GM23338 (cell line): ENCODE results near the gene ZNF222. TPM values are rescaled to one million over a fixed set of nuclear protein-coding genes. Genes with fewer than 3 reads are reported as not detected.

ENCODE experiments used
- ATAC-seq: fragments of 200-7000 bp; cut with Tn5 transposase; 3 replicates; pipeline ENCODE4 v1.9.1; 2020
- DNase-seq: peaks from one replicate; pipeline ENCODE4 v3.0.0-alpha.2; 2015; ENCODE audit warnings: low spot score
- H2AFZ ChIP-seq: fragments of 200-600 bp; sonication (generic); 2 replicates; pipeline ENCODE4 v1.8.0; 2016; ENCODE audit warnings: antibody characterized with exemption, mild to moderate bottlenecking, moderate library complexity
- H3F3A ChIP-seq: fragments of 200-600 bp; sonication (generic); replicated peaks from 2 replicates; pipeline ENCODE4 v1.8.0; 2017; ENCODE audit warnings: antibody characterized with exemption, mixed run types, low read depth
- H3K27ac ChIP-seq: fragments of 200-600 bp; sonication (generic); 2 replicates; pipeline ENCODE4 v1.6.1; 2016; ENCODE audit warnings: low read depth
- H3K27me3 ChIP-seq: fragments of 200-600 bp; sonication (generic); 2 replicates; pipeline ENCODE4 v1.8.0; 2016; ENCODE audit warnings: mild to moderate bottlenecking, mixed run types, moderate library complexity; ENCODE audit not compliant: insufficient read depth
- H3K36me3 ChIP-seq: fragments of 200-600 bp; sonication (generic); 2 replicates; pipeline ENCODE4 v1.8.0; 2016; ENCODE audit warnings: mild to moderate bottlenecking; ENCODE audit not compliant: insufficient read depth
- H3K4me1 ChIP-seq: fragments of 200-600 bp; sonication (generic); 2 replicates; pipeline ENCODE4 v1.8.0; 2016; ENCODE audit warnings: mild to moderate bottlenecking, moderate library complexity; ENCODE audit not compliant: insufficient read depth
- H3K4me2 ChIP-seq: fragments of 200-600 bp; sonication (generic); 2 replicates; pipeline ENCODE4 v1.7.1; 2017; ENCODE audit warnings: mixed run types
- H3K4me3 ChIP-seq: fragments of 200-600 bp; sonication (generic); 2 replicates; pipeline ENCODE4 v1.6.1; 2016; ENCODE audit warnings: mixed run types
- H3K79me2 ChIP-seq: fragments of 200-600 bp; sonication (generic); replicated peaks from 2 replicates; pipeline ENCODE4 v1.8.0; 2017; ENCODE audit warnings: mild to moderate bottlenecking; ENCODE audit not compliant: insufficient read depth
- H3K9me2 ChIP-seq: fragments of 200-600 bp; sonication (generic); 2 replicates; pipeline ENCODE4 v1.8.0; 2017; ENCODE audit not compliant: insufficient read depth
- H4K20me1 ChIP-seq: fragments of 200-600 bp; sonication (generic); replicated peaks from 2 replicates; pipeline ENCODE4 v1.8.0; 2017; ENCODE audit warnings: mild to moderate bottlenecking; ENCODE audit not compliant: insufficient read depth
- H3K27ac Mint-ChIP-seq: 2 replicates; pipeline ENCODE4 v1.8.0; 2020; ENCODE audit warnings: inconsistent platforms, mild to moderate bottlenecking, moderate library complexity, mixed read lengths
- H3K27me3 Mint-ChIP-seq: 3 replicates; pipeline ENCODE4 v1.8.0; 2022; ENCODE audit warnings: low read depth, mild to moderate bottlenecking, moderate library complexity, mixed read lengths, inconsistent platforms; ENCODE audit not compliant: insufficient read depth, poor library complexity
- H3K36me3 Mint-ChIP-seq: 3 replicates; pipeline ENCODE4 v1.8.0; 2021; ENCODE audit warnings: low read depth, mild to moderate bottlenecking, inconsistent platforms, moderate library complexity, mixed read lengths
- H3K4me1 Mint-ChIP-seq: 3 replicates; pipeline ENCODE4 v1.8.0; 2020; ENCODE audit warnings: mild to moderate bottlenecking, inconsistent platforms, mixed read lengths
- H3K4me3 Mint-ChIP-seq: 3 replicates; pipeline ENCODE4 v1.8.0; 2021; ENCODE audit warnings: moderate library complexity, mild to moderate bottlenecking, inconsistent platforms, mixed read lengths
- H3K9me3 Mint-ChIP-seq: 3 replicates; pipeline ENCODE4 v1.8.0; 2020; ENCODE audit warnings: moderate library complexity, mild to moderate bottlenecking, inconsistent platforms, mixed read lengths
- CREB1 ChIP-seq: fragments of 250-450 bp; sonication (Bioruptor Pico); IDR thresholded peaks from 2 replicates; pipeline ENCODE4 v1.5.0; 2020; ENCODE audit warnings: low read depth, mild to moderate bottlenecking, moderate library complexity
- CTCF ChIP-seq, 2 experiments: fragments of 200-600 bp in 1 of 2; sonication (generic) in 1 of 2; conservative IDR thresholded peaks; 2 replicates each; pipeline versions ENCODE4 v1.5.1 to v1.6.1; 2016 to 2017; ENCODE audit warnings: antibody characterized with exemption in 2 of 2, low read depth in 2 of 2, mild to moderate bottlenecking in 2 of 2, moderate library complexity in 1 of 2
- ETS1 ChIP-seq: IDR thresholded peaks from 2 replicates; pipeline ENCODE4 v1.6.1; 2016; ENCODE audit warnings: antibody characterized with exemption
- EZH2 ChIP-seq: fragments of 200-600 bp; sonication (generic); IDR thresholded peaks from one replicate; pipeline ENCODE4 v1.8.0; 2017; ENCODE audit warnings: antibody characterized with exemption, mild to moderate bottlenecking, low read depth; ENCODE audit not compliant: unreplicated experiment
- EZH2phosphoT487 ChIP-seq: fragments of 200-600 bp; sonication (generic); IDR thresholded peaks from one replicate; pipeline ENCODE4 v1.8.1; 2018; ENCODE audit warnings: antibody characterized with exemption; ENCODE audit not compliant: unreplicated experiment
- JUNB ChIP-seq: IDR thresholded peaks from one replicate; pipeline ENCODE4 v1.6.1; 2016; ENCODE audit warnings: antibody characterized with exemption; ENCODE audit not compliant: unreplicated experiment
- NANOG ChIP-seq: IDR thresholded peaks from 2 replicates; pipeline ENCODE4 v1.6.1; 2016; ENCODE audit warnings: antibody characterized with exemption, borderline replicate concordance
- POLR2AphosphoS5 ChIP-seq: IDR thresholded peaks from 2 replicates; pipeline ENCODE4 v1.6.1; 2016; ENCODE audit warnings: antibody characterized with exemption, low read depth
- REST ChIP-seq: IDR thresholded peaks from one replicate; pipeline ENCODE4 v1.6.1; 2018; ENCODE audit warnings: antibody characterized with exemption; ENCODE audit not compliant: unreplicated experiment
- ZNF114 ChIP-seq: fragments of 250-450 bp; sonication (Bioruptor Pico); IDR thresholded peaks from 2 replicates; pipeline ENCODE4 v1.5.0; 2020; ENCODE audit warnings: mild to moderate bottlenecking, moderate library complexity
- polyA plus RNA-seq: library from polyadenylated mRNA; unstranded; fragments of >200 nt; fragmentation: Nextera tagmentation; extraction: Ambion mirVana; gene quantifications from 2 replicates; pipeline ENCODE4 v1.2.1, GENCODE V29; 2016
- small RNA-seq: library from RNA; depleted of rRNA; stranded (forward); fragments of <200 nt; gene quantifications from one replicate; pipeline ENCODE3, GENCODE V24; 2014; ENCODE audit warnings: low replicate concordance
- total RNA-seq: library from RNA; depleted of rRNA; stranded (reverse); fragments of >200 nt; shearing (Covaris generic); gene quantifications from 2 replicates; pipeline ENCODE4 v1.2.3, GENCODE V29; 2014; rRNA removed

The ZNF222 gene
- total and polyA plus RNA-seq, 2 experiments from 2014 or later: 2.3 to 2.6 TPM

- Histone ChIP-seq H3K79me2 (no peaks in the 10 kb centered on the region), H3K4me1 (peaks cover 7% of the 10 kb centered on the region), H3K27me3 (peaks cover 9% of the 10 kb centered on the region), H3K27ac (no peak overlapping the region), H3K9me2 (no peaks in the 10 kb centered on the region), H4K20me1 (no peaks in the 10 kb centered on the region), H3F3A (no peaks in the 10 kb centered on the region), H2AFZ (no peak overlapping the region), H3K4me2 (no peak overlapping the region), H3K4me3 (no peak overlapping the region), H3K36me3 (no peaks in the 10 kb centered on the region)
- peaks cover 6% of the 10 kb centered on the region for H3K27me3 Mint-ChIP-seq
- no peak for DNase-seq
- H3K36me3 Mint-ChIP-seq: peaks cover 30% of the 10 kb centered on the region
- no peak for ATAC-seq
- peaks cover 5% of the 10 kb centered on the region for H3K9me3 Mint-ChIP-seq
- H3K4me1 Mint-ChIP-seq: peaks cover 12% of the 10 kb centered on the region
- H3K4me3 Mint-ChIP-seq: no peak overlapping the region
- H3K27ac Mint-ChIP-seq: no peak overlapping the region
- no peak for TF ChIP-seq POLR2AphosphoS5
- TF ChIP-seq NANOG: no peak
- no peak for TF ChIP-seq JUNB
- TF ChIP-seq ZNF114 (CRISPR knock-in tag): no peak
- no peak for TF ChIP-seq REST
- no peak for TF ChIP-seq CTCF (conservative IDR thresholded peaks at IDR 0.05; ENCODE audit: low read depth in 2 of 2)
- no peak for TF ChIP-seq EZH2
- no peak for TF ChIP-seq ETS1
- TF ChIP-seq EZH2phosphoT487: no peak
- no peak for TF ChIP-seq CREB1 (CRISPR knock-in tag)
Observed at GRCh38 chr19:44076325-44076724, 51.1 kb downstream of the ZNF222 start.

Small RNAs within 50 kb of the gene (small RNA-seq; reads per million reads assigned to genes)
- not detected for gene AC006213.5

Other genes with a start within 250 kb of the ZNF222 start
- gene KCNN4, start 244.4 kb upstream of the ZNF222 start, total RNA-seq: 3.2 and 3.4 TPM in 2 replicates
- 0.75 and 0.86 TPM in 2 replicates for gene KCNN4, start 244.4 kb upstream of the ZNF222 start, polyA plus RNA-seq
- gene LYPD5, start 222.9 kb upstream of the ZNF222 start, total RNA-seq: 0.54 and 1.1 TPM in 2 replicates
- gene LYPD5, start 222.9 kb upstream of the ZNF222 start, polyA plus RNA-seq: 0.61 and 1.5 TPM in 2 replicates
- 8.7 and 12.0 TPM in 2 replicates for gene ZNF283, start 198.1 kb upstream of the ZNF222 start, total RNA-seq
- 3.0 and 3.1 TPM in 2 replicates for gene ZNF283, start 198.1 kb upstream of the ZNF222 start, polyA plus RNA-seq
- 3.7 and 3.9 TPM in 2 replicates for gene ZNF404, start 141.4 kb upstream of the ZNF222 start, total RNA-seq
- gene ZNF404, start 141.4 kb upstream of the ZNF222 start, polyA plus RNA-seq: 3.9 and 5.0 TPM in 2 replicates
- 9.6 and 13.2 TPM in 2 replicates for gene ZNF45, start 90.1 kb upstream of the ZNF222 start, total RNA-seq
- 3.3 and 4.1 TPM in 2 replicates for gene ZNF45, start 90.1 kb upstream of the ZNF222 start, polyA plus RNA-seq
- gene ZNF221, start 74.2 kb upstream of the ZNF222 start, total RNA-seq: 9.2 and 14.0 TPM in 2 replicates
- 1.5 and 1.6 TPM in 2 replicates for gene ZNF221, start 74.2 kb upstream of the ZNF222 start, polyA plus RNA-seq
- 6.0 and 7.8 TPM in 2 replicates for gene ZNF155, start 41.2 kb upstream of the ZNF222 start, total RNA-seq
- gene ZNF155, start 41.2 kb upstream of the ZNF222 start, polyA plus RNA-seq: 2.9 and 3.8 TPM in 2 replicates
- 2.2 and 2.6 TPM in 2 replicates for gene ZNF230, start 22.4 kb upstream of the ZNF222 start, total RNA-seq
- 1.8 and 1.9 TPM in 2 replicates for gene ZNF230, start 22.4 kb upstream of the ZNF222 start, polyA plus RNA-seq
- gene ZNF223, start 26.7 kb downstream of the ZNF222 start, total RNA-seq: 5.8 and 8.2 TPM in 2 replicates
- gene ZNF223, start 26.7 kb downstream of the ZNF222 start, polyA plus RNA-seq: 3.3 TPM in 2 replicates
- 3.1 and 4.0 TPM in 2 replicates for gene ZNF284, start 46.8 kb downstream of the ZNF222 start, total RNA-seq
- gene ZNF284, start 46.8 kb downstream of the ZNF222 start, polyA plus RNA-seq: 1.4 and 1.5 TPM in 2 replicates
- gene ZNF224, start 69.0 kb downstream of the ZNF222 start, total RNA-seq: 15.8 and 16.5 TPM in 2 replicates
- gene ZNF224, start 69.0 kb downstream of the ZNF222 start, polyA plus RNA-seq: 5.9 and 9.4 TPM in 2 replicates
- 3.8 and 4.8 TPM in 2 replicates for gene ZNF225, start 88.0 kb downstream of the ZNF222 start, total RNA-seq
- gene ZNF225, start 88.0 kb downstream of the ZNF222 start, polyA plus RNA-seq: 1.8 TPM in 2 replicates
- gene ZNF234, start 116.2 kb downstream of the ZNF222 start, total RNA-seq: 8.3 TPM in 2 replicates
- gene ZNF234, start 116.2 kb downstream of the ZNF222 start, polyA plus RNA-seq: 3.7 and 4.7 TPM in 2 replicates
- 11.7 and 18.5 TPM in 2 replicates for gene ZNF226, start 139.7 kb downstream of the ZNF222 start, total RNA-seq
- 7.6 and 10.5 TPM in 2 replicates for gene ZNF226, start 139.7 kb downstream of the ZNF222 start, polyA plus RNA-seq
- gene ZNF227, start 187.2 kb downstream of the ZNF222 start, total RNA-seq: 14.5 and 18.2 TPM in 2 replicates
- 6.6 and 8.7 TPM in 2 replicates for gene ZNF227, start 187.2 kb downstream of the ZNF222 start, polyA plus RNA-seq
- 1.8 and 4.2 TPM in 2 replicates for gene ZNF233, start 234.5 kb downstream of the ZNF222 start, total RNA-seq
- gene ZNF233, start 234.5 kb downstream of the ZNF222 start, polyA plus RNA-seq: 2.5 and 2.7 TPM in 2 replicates